GM18858 (cell line): ENCODE measurements around the gene KRTAP10-12.
"Not testable (repeated sequence)": the region's sequence is repeated elsewhere in the genome, so short reads cannot be mapped to it uniquely, and the experiment has no call there.

ENCODE experiments used
- ATAC-seq: cut with Tn5 transposase; IDR thresholded peaks from one replicate; pipeline ENCODE4 v1.9.1; 2021; ENCODE audit not compliant: unreplicated experiment

Gene KRTAP10-12, protein sequence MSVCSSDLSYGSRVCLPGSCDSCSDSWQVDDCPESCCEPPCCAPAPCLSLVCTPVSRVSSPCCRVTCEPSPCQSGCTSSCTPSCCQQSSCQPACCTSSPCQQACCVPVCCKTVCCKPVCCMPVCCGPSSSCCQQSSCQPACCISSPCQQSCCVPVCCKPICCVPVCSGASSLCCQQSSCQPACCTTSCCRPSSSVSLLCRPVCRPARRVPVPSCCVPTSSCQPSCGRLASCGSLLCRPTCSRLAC

DNA sequence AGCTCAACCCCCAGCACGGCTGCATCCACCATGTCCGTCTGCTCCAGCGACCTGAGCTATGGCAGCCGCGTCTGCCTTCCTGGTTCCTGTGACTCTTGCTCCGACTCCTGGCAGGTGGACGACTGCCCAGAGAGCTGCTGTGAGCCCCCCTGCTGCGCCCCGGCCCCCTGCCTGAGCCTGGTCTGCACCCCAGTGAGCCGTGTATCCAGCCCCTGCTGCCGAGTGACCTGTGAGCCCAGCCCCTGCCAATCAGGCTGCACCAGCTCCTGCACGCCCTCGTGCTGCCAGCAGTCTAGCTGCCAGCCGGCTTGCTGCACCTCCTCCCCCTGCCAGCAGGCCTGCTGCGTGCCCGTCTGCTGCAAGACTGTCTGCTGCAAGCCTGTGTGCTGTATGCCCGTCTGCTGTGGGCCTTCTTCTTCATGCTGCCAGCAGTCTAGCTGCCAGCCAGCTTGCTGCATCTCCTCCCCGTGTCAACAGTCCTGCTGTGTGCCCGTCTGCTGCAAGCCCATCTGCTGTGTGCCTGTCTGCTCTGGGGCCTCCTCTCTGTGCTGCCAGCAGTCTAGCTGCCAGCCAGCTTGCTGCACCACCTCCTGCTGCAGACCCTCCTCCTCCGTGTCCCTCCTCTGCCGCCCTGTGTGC lies at the start of gene KRTAP10-12:
Gene KRTAP10-12 (plus strand): TSS at position 1 of the 639 bp plus-strand sequence. CDS start 30 bp downstream, at position 31.
- ATAC-seq: not testable (repeated sequence)

DNA sequence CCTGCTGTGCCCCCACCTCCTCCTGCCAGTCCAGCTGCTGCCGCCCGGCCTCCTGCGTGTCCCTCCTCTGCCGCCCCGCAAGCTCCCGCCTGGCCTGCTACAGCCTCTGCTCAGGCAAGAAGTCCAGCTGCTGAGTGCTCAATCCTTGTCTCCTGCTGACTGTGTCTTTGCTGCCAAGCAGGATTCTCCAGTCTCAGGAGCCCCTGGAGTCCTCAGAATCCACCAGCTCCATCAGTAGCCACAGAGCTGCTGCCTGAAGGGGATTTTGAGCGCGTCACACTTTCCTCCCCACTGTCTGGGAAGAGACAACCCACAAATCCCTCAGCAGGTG lies 49.8 kb upstream of the KRTAP10-12 start:
- no peak for ATAC-seq

DNA sequence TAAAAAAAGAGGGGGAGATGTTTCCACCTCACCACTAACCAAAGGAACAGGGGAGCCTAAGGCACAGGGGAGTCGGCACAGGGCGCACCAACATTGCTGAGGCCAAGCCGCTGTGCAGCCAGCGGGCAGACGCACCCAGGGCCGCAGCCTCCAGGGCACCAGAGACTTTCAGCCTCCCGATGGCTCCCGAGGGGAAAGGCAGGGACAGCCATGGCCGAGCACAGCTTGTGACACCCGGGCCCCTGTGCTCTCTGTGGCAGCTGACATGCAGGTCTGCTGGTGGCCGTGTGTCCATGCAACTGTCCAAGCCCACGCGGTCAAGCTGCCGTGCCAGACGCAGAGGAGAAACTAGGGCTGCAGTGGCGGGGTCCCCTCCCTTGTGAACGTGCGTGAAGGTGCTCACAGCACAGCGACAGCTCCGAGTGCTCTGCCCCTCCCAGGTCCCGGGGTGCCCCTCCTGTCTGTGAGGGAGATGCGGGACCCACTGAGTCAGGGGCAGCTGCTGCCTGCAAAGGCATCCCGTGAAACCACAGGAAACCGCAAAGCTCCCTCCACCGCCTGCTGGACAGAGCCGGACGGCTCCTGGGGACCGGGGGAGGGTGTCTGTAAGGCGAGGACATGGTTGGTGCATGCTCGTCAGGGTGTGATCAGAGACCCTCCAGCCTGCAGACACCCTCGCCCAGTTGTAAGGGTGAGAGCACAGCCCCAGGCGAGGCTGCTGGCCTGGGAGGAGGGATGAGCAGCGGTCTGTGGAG lies 48.2 kb upstream of the KRTAP10-12 start:
- ATAC-seq: no peak

DNA sequence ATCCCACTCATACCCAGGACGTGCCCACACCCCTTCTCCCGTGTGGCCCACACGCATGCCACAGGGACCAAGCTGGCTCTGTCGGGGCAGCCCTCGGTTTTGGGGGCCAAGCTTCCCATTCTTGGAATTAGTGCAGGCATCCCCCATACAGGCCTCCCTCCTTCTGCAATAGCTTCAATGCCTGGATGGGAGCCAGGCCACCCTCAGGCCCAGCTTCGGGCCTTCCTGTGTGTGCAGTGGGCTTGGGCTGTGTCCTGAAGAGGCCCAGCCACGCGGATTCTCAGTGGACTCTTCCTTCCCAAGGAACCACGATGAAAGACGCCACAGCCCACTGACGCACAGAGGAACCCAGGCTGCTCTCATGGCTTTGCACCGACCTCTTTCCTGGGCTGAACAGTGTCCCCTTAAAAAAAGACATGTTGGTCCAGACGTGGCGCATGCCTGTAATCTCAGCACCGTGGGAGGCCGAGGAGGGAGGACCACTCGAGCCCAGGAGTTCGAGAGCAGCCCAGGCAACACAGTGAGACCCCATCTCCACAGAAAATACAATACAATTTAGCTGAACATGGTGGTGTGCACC lies 47.4 kb upstream of the KRTAP10-12 start:
- no peak for ATAC-seq

DNA sequence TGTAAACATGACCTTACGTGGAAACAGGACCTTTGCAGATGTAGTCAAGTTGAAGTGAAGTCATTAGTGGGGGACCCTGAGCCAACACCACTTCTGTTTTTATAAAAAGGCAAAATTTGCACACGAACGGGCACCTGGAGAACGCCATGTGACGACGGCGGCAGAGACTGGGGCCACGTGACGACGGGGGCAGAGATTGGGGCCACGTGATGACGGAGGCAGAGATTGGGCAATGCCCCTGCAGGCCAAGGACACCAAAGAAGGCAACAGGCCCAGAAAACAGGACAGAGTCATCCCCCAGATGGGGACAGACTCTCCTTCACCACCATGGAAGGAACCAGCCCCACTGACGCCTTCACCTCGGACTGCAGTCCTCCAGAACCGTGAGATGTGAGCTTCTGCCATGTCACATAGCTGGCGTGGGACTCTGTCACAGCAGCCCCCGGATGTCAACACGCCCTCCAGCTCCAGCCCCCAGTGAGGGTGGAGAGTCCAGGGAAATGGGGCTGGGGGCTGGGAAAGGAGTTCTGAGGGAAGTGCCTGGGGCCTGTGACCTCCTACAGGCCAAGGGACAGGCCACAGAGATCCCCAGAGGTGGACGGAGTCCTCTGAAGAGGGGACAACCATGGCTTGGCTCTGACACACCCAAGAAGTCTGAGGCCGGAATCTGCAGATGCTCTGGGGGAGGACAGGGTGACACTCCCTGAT lies 46.6 kb upstream of the KRTAP10-12 start:
- no peak for ATAC-seq

DNA sequence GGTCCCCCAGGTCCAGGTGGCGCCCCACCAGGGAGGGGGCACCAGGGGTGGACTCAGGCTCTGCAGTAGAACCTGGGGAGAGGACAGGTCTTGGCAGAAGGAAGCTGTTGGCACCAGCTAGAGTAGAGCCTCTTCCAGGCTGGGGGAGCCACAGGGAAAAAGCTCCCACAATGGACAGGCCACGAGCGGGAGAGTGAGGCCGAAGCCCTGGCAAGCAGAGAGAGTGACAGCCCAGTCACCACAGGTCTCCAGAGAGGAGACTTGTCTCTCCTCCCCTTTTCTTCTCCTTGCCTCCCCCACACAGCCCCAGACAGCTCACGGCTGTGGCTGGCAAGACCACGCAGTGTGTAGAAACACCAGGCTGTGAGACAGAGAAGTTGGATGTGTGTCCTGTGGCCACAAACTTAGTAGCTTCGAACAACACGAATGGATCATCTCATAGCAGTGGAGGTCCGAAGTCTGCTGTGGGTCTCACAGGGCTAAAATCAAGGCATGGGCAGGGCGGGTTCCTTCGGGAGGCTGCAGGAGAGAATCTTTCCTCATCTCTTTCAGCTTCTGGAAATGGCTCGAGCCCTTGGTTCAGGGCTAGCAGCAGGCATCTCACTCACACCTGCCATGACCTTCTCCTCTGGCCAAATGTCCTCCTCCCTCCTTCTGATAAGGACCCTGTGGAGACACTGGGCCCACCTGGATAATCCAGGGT lies 45.8 kb upstream of the KRTAP10-12 start:
- ATAC-seq: no peak

DNA sequence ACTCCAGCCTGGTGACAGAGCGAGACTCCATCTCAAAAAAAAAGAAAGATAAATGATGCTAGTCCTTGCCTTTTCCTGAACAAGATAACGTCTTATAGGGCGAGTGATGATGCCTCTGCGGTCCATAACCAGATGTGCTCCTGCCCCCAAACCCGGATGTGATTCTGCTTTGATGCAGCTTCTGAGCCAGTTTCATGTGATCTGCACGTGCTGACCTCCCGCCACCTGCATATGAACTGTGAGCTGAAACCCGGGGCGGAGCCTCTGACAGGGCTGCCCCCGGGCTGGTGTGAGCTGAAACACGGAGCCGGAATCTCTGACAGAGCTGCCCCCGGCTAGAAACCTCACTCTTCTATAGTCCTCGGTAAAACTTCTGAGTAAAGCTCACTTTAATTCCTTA lies 43.8 kb upstream of the KRTAP10-12 start:
- no peak for ATAC-seq

DNA sequence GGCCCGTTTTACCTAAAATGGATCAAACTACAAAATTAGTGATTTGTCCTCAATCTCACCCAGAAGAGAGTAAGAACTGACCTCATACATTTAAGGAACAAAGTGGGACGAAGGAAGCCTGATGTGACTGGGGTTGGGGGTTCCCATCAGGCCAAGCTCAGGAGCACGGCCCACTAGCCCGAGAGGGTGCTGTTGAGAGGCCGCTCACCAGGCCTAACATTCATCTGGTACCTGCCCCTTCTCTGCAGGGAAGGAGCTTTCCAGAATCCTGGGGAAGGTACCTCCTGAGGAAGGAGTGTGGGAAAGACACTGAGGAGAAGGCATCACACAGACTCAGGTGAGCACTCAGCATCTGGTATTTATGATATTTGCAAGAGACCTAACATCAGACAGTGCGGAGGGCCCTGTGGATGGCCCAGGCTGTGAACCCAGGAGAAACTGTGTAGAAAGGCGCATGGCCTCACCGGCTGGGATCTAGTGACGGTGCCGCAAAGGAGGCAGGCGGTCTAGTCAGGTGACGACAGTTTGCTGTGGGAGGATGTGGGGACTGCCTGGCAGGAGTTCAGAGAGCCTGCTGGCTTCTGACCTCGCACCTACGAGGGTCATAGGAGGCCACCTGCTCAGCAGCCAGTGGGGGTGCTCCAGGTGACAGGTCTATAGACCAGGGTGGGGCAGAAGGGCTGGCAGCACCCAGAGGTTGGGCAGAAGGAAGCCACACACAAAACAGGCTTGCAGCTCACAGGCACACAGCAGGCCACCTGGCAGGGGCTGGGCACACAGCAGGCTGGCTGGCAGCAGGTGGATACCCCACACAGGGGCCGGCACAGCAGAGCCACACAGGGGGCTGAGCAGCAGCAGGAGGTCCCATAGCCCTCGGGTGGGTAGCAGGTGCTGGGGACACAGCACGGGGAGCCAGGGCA lies 43.1 kb upstream of the KRTAP10-12 start:
- ATAC-seq: no peak

DNA sequence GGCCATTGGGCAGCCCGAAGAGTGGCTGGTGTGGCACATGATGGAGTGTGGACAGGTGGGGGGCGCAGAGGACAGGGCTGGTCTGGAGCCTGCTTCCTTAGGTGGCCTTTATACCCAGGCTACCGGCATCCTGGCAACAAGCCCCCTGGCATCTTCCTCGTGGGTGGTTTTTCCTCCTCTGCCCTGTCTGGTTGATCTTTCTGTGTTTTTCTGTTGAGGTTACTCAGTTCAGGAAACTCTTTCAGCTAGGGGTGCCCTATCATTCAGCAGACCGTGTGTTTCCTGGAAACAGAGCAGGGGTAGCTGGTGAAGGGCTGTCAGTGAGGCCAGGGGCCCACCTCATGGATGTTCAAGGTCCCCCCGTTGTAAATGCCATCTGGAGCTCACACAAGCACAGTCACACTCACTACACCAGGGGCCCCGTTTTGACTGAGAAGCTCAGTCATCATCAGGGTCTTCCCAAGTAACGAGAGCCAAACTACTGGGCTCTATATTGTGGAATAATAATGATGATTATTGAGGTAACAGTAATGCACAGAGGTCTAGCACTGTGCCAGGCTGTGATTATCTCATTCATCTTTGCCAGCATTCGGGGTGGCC lies 42.3 kb upstream of the KRTAP10-12 start, which contains the start of gene KRTAP12-4:
Gene KRTAP12-4 (minus strand): TSS at position 84 of the 600 bp plus-strand sequence. CDS start 45 bp downstream, at position 39.
- ATAC-seq: no peak

DNA sequence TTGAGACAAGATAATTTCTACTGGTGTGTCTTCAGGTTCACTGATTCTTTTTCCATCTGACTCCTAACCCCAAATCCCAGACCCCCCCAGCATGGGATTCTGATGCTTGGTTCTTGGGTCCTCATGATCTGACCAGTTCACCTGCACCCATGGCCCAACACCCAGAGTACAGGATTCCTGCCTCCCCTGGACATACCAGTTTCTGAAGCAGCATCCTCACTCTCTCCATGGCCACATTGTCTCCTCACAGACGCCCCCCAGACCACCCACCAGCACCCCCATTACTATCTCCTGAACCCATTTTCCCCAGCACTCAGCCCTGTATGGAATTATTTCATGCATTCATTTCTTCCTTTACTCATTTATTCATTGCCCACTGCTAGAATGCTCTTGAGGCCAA lies 40.1 kb upstream of the KRTAP10-12 start:
- no peak for ATAC-seq

DNA sequence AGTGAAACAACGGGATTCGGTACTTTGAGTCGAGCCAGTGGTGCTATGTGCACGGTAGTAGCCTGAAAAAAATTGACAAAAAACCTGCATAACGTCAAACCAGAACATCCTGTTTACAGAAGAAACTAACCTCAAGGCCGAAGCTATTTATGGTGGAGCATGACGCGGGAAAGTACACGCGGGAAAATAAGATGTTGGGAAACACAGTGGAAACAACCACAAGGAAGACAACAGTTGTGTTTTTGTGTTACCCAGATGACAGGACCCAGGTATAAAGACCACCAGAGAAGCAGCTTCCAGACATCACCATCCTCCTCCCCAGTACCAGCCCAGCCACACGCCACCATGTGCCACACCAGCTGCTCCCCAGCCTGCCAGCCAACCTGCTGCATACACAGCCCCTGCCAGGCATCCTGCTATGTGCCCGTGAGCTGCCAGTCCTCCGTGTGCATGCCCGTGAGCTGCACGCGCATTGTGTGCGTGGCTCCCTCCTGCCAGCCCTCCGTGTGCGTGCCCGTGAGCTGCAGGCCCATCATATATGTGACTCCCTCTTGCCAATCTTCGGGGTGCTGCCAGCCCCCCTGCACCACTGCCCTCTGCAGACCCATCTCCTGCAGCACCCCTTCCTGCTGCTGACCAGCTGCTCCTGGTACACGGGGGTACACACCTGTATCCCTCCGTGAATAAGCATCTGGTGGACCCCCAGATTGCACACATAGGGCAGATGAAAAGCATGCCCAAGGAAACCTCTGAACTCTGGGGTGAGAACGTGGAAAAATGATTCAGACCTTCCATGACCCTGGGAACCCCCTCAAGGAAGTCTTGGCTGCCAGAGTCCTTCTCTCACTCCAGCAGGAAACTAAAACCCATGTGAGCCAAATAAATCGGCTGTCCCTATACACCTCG lies 39.1 kb upstream of the KRTAP10-12 start, which contains the start of gene KRTAP12-3:
Gene KRTAP12-3 (plus strand): TSS at position 298 of the 906 bp plus-strand sequence. CDS start 48 bp downstream, at position 346.
- ATAC-seq: no peak

DNA sequence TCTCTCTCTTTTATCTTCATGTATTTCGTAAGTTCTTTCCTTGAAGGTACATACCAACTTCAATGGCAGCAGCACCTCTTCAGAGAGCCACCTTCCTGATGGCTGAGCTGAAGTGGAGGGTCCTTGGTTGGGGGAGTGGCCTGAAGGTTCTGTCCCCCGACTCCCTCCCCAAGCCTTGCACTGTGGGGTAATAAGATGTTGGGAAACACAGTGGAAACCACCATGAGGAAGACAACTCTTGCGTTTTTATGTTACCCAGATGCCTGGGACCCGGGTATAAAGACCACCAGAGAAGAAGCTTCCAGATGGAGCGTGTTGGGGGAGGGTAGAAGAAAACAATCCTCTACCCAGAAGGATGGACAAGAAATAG lies 38.4 kb upstream of the KRTAP10-12 start:
- ATAC-seq: no peak

DNA sequence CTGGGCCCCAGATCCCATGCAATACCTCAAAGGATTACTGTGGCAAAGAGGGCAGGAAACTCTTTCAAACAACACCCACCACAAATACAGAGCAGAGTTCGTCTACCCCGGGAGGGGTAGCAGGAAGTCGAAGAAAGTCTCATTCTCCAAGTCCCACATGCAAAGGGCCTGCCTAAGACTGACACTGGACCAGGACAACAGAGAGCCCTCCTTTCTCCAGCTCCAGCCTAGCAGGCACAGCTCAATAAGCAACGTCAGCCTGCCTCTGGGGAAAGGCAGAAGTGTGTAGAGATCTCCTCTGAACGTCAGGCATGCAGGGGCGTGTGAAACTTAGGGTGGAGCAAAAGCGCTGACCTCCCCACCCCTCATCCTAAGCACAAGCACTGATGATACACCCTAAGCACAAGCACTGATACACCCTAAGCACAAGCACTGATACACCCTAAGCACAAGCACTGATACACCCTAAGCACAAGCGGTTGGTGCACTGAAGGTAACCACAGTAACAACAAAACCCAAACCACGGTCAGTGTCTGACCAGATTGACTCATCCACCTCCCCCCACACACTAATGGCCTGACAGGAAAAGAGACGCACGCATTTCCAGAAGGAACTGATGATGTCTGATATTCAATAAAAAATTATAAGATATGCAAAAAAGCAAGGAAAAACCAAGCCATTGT lies 37.9 kb upstream of the KRTAP10-12 start:
- ATAC-seq: no peak

DNA sequence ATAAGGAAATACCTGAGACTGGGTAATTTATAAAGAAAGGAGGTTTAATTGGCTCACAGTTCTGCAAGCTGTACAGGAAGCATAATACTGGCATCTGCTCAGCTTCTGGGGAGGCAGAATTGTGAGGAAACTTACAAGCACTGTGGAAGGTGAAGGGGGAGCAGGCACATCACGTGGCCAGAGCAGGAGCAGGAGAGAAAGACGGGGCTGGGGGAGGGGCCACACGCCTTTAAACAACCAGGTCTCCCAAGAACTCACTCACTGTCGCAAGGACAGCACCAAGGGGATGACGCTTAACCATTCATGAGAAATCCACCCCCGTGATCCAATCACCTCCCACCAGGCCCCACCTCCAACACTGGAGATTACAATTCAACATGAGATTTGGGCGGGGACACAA lies 35.4 kb upstream of the KRTAP10-12 start:
- not testable (repeated sequence) for ATAC-seq

DNA sequence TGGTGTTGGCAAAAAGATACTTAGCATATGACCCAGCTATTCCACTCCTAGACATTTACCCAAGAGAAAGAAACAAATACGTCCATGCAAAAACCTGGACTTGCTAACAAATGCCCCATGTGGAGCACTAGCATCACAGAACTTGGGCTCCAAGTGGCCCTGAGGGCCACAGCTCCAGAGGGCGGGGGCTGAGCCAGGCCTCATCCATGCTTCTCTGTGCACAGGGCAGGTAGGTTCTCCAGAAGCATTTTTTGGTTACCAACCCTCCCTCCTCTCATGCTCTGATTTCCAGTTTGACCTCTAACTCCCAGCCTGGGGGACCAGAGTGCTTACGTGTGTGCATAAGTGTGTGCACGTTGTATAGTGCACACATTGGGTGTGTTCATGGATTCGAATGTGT lies 32.3 kb upstream of the KRTAP10-12 start:
- no peak for ATAC-seq

DNA sequence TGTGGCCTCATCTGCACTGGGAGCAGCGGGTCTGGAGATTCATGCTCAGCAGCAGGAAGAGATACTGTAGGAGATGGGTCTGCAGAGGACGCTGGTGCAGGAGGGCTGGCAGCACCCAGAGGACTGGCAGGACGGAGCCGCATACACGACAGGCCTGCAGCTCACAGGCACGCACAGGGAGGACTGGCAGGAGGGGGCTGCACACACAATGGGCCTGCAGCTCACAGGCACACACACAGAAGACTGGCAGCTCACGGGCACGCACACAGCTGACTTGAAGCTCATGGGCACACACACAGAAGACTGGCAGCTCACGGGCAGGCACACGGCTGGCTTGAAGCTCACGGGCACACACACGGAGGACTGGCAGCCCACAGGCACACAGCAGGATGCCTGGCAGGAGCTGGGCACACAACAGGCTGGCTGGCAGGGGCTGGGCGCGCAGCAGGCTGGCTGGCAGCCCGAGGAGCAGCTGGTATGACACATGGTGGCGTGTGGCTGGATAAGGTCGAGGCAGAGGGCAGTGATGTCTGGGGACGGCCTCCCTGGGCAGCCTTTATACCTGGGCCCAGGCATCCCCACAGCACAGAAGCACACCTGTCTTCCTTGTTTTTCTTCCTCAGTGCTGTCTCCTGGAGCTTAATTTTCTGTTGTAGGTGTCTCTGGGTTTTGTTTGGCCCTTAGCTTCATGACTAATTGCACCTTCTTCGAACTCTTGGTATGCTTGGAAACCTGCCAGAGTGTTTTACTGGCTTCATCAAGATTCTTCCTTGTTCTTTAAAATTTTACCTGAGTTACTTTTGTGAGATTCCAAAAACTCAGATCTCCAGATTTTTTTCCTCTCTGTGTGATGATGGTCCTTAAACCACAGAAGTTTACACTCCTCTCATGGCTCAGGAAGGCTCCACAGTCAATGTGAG lies 30.3 kb upstream of the KRTAP10-12 start, which contains the start of gene KRTAP12-2:
Gene KRTAP12-2 (minus strand): TSS at position 527 of the 920 bp plus-strand sequence. CDS start 41 bp downstream, at position 486.
- no peak for ATAC-seq
